ENCODE data around the gene GRM3. TPM values are rescaled to one million over a fixed set of nuclear protein-coding genes. Genes with fewer than 3 reads are reported as not detected.

The GRM3 gene
- polyA plus RNA-seq, 1 of the 3 experiments (the other 2 are of a cell fraction) = not detected

DNA sequence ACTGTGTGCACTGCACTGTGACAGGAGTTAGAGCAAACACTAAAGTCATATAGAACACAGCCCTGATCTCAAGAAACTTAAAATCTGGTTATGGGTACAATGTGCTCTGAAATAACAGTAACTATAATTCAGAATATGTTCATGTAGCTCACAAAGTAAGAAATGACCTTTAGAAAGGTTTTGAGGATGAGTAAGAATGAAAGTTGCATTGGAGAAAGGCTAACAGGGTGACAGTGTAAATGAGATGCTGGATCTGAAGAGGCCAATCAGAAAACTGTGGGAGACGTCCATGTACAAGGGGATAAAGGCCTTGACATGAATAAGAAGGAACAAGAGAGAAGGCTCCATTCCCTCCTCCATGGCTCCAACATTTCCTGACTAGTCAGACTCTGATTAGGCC, 124.7 kb downstream of the GRM3 start (continued):
- TF ChIP-seq, protein P1, sequence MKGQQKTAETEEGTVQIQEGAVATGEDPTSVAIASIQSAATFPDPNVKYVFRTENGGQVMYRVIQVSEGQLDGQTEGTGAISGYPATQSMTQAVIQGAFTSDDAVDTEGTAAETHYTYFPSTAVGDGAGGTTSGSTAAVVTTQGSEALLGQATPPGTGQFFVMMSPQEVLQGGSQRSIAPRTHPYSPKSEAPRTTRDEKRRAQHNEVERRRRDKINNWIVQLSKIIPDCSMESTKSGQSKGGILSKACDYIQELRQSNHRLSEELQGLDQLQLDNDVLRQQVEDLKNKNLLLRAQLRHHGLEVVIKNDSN (IDR thresholded peaks at IDR 0.05; ENCODE audit: borderline replicate concordance, low read depth) = no peak
- TF ChIP-seq, protein P2, sequence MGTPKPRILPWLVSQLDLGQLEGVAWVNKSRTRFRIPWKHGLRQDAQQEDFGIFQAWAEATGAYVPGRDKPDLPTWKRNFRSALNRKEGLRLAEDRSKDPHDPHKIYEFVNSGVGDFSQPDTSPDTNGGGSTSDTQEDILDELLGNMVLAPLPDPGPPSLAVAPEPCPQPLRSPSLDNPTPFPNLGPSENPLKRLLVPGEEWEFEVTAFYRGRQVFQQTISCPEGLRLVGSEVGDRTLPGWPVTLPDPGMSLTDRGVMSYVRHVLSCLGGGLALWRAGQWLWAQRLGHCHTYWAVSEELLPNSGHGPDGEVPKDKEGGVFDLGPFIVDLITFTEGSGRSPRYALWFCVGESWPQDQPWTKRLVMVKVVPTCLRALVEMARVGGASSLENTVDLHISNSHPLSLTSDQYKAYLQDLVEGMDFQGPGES (IDR thresholded peaks at IDR 0.05; ENCODE audit: low read depth, low read length) = no peak

DNA sequence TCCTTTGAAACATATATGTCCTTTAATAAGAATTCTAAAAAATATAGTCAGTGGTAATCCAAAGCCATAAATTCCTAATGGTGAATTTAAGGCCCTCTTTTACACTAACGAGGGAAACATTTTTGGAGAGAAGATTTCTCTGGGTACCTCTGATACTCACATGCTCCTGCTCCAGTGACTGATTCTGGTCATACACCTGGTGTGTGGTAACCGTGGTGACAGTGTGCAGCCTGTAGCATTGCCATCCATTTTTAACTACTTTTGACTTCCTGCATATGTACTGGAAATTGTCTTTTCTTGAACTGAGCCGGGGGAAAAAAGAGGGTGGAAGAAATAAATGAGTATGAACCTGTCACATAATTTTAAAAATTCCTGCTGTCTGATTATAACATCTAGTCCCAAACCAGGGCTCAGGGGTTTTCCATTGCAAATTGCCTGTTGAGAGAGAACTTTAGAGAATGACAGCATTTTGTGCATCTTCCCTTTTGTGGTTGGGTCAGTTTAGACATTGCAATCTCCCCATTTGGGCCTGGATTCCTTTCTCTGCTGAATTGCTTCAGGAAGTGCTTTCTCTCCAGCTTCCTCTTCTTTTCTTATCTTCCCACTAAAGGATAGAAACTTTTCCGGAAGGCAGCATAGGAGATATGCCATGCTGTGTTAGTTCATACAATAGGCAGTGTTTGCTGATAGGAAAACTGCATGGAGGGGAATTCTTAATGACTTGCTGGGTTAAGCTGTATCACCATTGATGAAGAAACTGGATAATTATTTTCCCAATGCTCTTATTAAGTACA, 125.5 kb downstream of the GRM3 start:
- POLR2A ChIA-PET = no interaction called here
- H3K9me2 ChIP-seq = no peaks in the 10 kb centered on the region
- H3K36me3 ChIP-seq (replicated peaks in 1 of 2; ENCODE audit: control insufficient read depth in 1 of 2, insufficient read depth in 2 of 2, low read length in 1 of 2) = no peaks in the 10 kb centered on the region
- H3K27me3 ChIP-seq (ENCODE audit: insufficient read depth) = no peaks in the 10 kb centered on the region
- H3K9me3 ChIP-seq = no peaks in the 10 kb centered on the region
- H3K27ac ChIP-seq (ENCODE audit: low read depth in 2 of 2, low read length in 1 of 2) = no peak overlapping the region
- CTCF ChIA-PET = interaction anchor here (1.2 to 1.3 kb wide), 2 partner anchors 9 to 46 kb away, joined by 4 to 5 read pairs; no protein-coding TSS in a partner anchor
- H3K4me2 ChIP-seq = no peak overlapping the region
- H3K9ac ChIP-seq = no peak overlapping the region
- no peaks in the 10 kb centered on the region for H3F3A ChIP-seq (replicated peaks; ENCODE audit: insufficient read depth)
- H3K4me1 ChIP-seq (ENCODE audit: control insufficient read depth in 1 of 2, insufficient read depth in 2 of 2, low read depth in 1 of 2, low read length in 1 of 2) = no peaks in the 10 kb centered on the region
- DNase-seq = no peak
- H3K4me3 ChIP-seq (ENCODE audit: low read depth in 2 of 2, low read length in 1 of 2) = no peak overlapping the region
- H2AFZ ChIP-seq (ENCODE audit: low read depth) = no peak overlapping the region
- TF ChIP-seq NRF1 (IDR thresholded peaks at IDR 0.05; ENCODE audit: low read depth, low read length) (no peak), RXRA (IDR thresholded peaks at IDR 0.05; ENCODE audit: borderline replicate concordance, low read depth) (no peak)
- H4K20me1 ChIP-seq (ENCODE audit: insufficient read depth) = 0 out of 2 replicates have a peak, but pooled peaks cover 3% of the 10 kb centered on the region
- 28% methylated on average over 4 of the region's 4 CpGs for WGBS (ENCODE audit: low lambda C conversion rate)
- no peaks in the 10 kb centered on the region for H3K79me2 ChIP-seq (ENCODE audit: insufficient read depth)

DNA sequence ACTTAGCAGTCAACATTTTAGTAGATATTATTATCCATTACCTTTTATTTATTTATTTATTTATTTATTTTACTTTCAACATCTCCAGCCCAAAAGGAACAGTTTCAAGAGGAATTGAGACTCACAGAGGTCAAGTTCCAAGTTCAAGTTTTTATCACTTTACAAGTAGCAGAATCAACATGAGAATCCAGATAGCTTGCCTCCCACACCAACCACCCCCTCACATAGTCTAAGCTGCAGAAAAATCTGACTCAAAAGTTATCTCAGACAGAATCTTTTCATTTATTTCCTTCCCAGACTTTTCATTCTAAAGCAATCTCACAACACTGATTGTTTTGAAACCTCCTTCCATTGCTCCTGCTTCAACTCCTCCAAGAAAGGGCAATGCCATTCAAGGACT, 129.6 kb downstream of the GRM3 start:
- Histone ChIP-seq H3K9me2 (no peaks in the 10 kb centered on the region), H3K36me3 (replicated peaks in 1 of 2; ENCODE audit: control insufficient read depth in 1 of 2, insufficient read depth in 2 of 2, low read length in 1 of 2) (no peaks in the 10 kb centered on the region), H3K9ac (no peak overlapping the region), H3K9me3 (no peaks in the 10 kb centered on the region), H3K79me2 (ENCODE audit: insufficient read depth) (no peaks in the 10 kb centered on the region), H3K27ac (ENCODE audit: low read depth in 2 of 2, low read length in 1 of 2) (no peak overlapping the region), H2AFZ (ENCODE audit: low read depth) (no peak overlapping the region), H3K4me1 (ENCODE audit: control insufficient read depth in 1 of 2, insufficient read depth in 2 of 2, low read depth in 1 of 2, low read length in 1 of 2) (no peaks in the 10 kb centered on the region), H3K27me3 (ENCODE audit: insufficient read depth) (no peaks in the 10 kb centered on the region), H3K4me3 (ENCODE audit: low read depth in 2 of 2, low read length in 1 of 2) (no peak overlapping the region), H3F3A (replicated peaks; ENCODE audit: insufficient read depth) (no peaks in the 10 kb centered on the region), H3K4me2 (no peak overlapping the region), H4K20me1 (ENCODE audit: insufficient read depth) (no peaks in the 10 kb centered on the region)
- CTCF ChIA-PET = no interaction called here
- POLR2A ChIA-PET = no interaction called here
- DNase-seq = no peak
- TF ChIP-seq RFX5 (IDR thresholded peaks at IDR 0.05; ENCODE audit: low read length) (no peak), SIN3A (IDR thresholded peaks at IDR 0.05; ENCODE audit: borderline replicate concordance, low read depth, low read length) (no peak), POLR2AphosphoS5 (IDR thresholded peaks at IDR 0.05; ENCODE audit: low read depth, low read length) (no peak), GATA2 (CRISPR knock-in tag; IDR thresholded peaks at IDR 0.05) (no peak), NFIC (IDR thresholded peaks at IDR 0.05; ENCODE audit: borderline replicate concordance) (no peak), ELF1 (IDR thresholded peaks at IDR 0.05) (no peak), RCOR1 (IDR thresholded peaks at IDR 0.05; ENCODE audit: low read length) (no peak), MEF2A (IDR thresholded peaks at IDR 0.05; ENCODE audit: borderline replicate concordance, low read depth) (no peak), TCF12 (IDR thresholded peaks at IDR 0.05) (no peak)
- TF ChIP-seq, protein P3, sequence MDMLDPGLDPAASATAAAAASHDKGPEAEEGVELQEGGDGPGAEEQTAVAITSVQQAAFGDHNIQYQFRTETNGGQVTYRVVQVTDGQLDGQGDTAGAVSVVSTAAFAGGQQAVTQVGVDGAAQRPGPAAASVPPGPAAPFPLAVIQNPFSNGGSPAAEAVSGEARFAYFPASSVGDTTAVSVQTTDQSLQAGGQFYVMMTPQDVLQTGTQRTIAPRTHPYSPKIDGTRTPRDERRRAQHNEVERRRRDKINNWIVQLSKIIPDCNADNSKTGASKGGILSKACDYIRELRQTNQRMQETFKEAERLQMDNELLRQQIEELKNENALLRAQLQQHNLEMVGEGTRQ (IDR thresholded peaks at IDR 0.05; ENCODE audit: borderline replicate concordance, low read depth, low read length) = no peak
- TF ChIP-seq, protein P2 (IDR thresholded peaks at IDR 0.05; ENCODE audit: low read depth, low read length) = no peak
- TF ChIP-seq, protein P4, sequence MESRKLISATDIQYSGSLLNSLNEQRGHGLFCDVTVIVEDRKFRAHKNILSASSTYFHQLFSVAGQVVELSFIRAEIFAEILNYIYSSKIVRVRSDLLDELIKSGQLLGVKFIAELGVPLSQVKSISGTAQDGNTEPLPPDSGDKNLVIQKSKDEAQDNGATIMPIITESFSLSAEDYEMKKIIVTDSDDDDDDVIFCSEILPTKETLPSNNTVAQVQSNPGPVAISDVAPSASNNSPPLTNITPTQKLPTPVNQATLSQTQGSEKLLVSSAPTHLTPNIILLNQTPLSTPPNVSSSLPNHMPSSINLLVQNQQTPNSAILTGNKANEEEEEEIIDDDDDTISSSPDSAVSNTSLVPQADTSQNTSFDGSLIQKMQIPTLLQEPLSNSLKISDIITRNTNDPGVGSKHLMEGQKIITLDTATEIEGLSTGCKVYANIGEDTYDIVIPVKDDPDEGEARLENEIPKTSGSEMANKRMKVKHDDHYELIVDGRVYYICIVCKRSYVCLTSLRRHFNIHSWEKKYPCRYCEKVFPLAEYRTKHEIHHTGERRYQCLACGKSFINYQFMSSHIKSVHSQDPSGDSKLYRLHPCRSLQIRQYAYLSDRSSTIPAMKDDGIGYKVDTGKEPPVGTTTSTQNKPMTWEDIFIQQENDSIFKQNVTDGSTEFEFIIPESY (IDR thresholded peaks at IDR 0.05; ENCODE audit: borderline replicate concordance, low read depth) = no peak
- TF ChIP-seq, protein P5, sequence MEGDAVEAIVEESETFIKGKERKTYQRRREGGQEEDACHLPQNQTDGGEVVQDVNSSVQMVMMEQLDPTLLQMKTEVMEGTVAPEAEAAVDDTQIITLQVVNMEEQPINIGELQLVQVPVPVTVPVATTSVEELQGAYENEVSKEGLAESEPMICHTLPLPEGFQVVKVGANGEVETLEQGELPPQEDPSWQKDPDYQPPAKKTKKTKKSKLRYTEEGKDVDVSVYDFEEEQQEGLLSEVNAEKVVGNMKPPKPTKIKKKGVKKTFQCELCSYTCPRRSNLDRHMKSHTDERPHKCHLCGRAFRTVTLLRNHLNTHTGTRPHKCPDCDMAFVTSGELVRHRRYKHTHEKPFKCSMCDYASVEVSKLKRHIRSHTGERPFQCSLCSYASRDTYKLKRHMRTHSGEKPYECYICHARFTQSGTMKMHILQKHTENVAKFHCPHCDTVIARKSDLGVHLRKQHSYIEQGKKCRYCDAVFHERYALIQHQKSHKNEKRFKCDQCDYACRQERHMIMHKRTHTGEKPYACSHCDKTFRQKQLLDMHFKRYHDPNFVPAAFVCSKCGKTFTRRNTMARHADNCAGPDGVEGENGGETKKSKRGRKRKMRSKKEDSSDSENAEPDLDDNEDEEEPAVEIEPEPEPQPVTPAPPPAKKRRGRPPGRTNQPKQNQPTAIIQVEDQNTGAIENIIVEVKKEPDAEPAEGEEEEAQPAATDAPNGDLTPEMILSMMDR (IDR thresholded peaks at IDR 0.05) = no peak
- TF ChIP-seq, protein P6, sequence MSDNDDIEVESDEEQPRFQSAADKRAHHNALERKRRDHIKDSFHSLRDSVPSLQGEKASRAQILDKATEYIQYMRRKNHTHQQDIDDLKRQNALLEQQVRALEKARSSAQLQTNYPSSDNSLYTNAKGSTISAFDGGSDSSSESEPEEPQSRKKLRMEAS (IDR thresholded peaks at IDR 0.05; ENCODE audit: low read depth) = no peak

Measured in SK-N-SH (cell line).